ENCODE results near the gene TIMM44.
"Not testable (repeated sequence)": the region's sequence is repeated elsewhere in the genome, so short reads cannot be mapped to it uniquely, and the experiment has no call there.

Gene TIMM44

DNA sequence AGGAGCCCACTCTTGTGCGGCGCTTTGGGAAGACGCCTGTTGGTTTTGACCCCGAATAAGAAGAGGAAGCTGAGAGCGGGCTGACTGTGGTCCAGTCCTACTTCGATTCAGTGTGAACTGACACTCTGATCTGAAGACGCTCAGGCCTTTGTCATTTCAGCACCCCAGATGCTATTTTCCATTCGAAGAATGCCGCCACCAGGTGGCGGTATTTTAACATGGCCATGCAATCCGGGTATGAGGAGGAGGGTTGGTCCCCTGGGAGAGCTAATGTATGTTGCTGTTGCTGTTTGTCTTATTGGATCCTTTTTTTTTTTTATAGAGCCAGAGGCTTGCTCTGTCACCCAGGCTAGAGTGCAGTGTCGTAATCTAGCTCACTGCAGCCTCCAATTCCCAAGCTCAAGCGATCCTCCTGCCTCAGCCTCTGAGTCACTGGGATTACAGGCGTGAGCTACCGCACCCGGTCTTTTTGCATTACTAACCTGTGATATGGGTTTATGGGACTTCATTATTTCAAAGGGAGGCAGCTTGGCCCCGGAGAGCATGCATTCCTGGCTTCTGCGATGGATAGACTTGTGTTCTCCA lies 803 bp upstream of the TIMM44 start:
- DNase-seq (ENCODE audit: low read depth) = peak; percentile 67

GRCh38 chr19:7942981-7943443 lies 454 bp downstream of the TIMM44 start:
- DNase-seq (ENCODE audit: low read depth) = no peak

GRCh38 chr19:7941895-7942596 lies 1.4 kb downstream of the TIMM44 start:
- no peak for DNase-seq (ENCODE audit: low read depth)

GRCh38 chr19:7940841-7941240 lies 2.6 kb downstream of the TIMM44 start:
- DNase-seq (ENCODE audit: low read depth) = no peak

DNA sequence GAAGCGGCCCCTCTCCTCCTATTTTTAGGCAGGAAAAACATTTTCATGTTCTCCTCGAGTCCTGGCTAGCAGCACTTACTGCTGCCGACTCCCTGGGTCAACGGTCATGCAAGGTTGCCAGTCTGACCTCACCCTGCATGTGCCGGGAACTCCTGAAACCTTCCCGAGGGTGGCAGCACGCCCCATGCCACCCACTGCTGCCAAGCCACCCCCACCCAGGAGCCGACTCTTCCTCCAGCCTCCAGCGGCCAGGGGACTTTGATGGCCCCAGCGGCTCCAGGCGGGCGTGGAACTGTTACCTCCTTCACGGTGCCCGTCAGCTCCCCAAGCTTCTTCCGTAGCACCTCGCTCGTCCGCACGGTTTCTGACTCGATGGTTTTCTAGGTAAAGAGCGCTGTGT lies 8.7 kb downstream of the TIMM44 start:
- no peak for DNase-seq (ENCODE audit: low read depth)

DNA sequence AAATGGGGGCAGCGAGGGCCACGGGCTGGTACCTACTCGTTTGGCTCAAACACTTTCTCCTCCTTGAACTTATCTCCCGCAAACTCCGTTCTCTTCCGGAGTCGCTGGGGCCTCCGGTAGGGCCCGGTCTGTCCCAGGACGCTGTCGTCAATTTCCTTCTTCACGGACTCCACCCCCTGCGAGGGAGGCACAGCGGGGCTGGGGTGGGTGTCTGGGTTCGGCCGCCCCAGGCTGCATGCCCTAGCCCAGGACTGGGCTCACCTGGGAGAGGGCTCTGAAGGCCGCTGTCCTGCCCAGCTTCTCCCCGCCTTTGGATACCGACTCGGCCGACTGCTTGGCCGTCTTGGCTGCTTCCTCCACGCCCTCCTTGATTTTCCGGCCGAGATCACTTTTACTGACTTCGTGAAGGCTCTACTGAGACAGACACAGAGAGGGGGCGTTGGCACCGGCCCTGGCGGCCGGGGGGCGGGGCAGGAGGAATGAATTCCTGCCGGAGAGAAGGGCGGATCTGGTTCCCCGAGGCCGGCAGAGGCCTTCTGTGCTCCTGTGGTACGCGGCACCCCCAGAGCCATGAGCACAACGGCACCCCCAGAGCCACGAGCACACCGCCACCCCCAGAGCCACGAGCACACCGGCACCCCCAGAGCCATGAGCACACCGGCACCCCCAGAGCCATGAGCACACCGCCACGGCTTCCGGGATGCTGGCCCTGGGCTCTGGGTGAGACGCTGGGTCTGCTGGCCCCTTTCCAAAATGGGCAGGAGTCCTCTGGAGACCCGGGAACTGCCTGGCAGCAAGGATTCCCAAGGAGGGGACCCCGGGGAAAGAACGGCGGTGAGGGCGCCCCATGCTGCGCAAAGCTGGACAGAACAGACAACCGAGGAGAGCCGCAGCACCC lies 9.4 kb downstream of the TIMM44 start:
- DNase-seq (ENCODE audit: low read depth) = no peak

DNA sequence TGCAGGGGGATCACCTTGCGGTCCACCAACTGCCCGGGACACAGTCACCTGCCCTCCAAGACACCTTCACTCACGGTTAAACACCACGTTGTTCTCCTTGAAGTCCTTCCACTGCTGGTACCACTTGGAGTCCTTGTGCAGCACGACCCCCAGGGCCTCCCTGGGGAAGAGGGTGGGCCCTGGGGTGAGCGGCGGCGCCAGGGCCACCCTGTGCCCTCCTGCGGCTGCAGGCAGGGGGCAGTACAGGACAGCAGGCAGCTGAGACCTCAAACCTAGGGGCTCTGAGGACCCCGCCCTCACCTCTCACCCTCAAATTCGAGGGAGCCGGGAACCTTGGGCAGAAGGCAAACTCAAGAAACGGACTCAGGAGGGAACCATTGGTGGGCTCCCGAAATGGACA lies 10.1 kb downstream of the TIMM44 start:
- no peak for DNase-seq (ENCODE audit: low read depth)

DNA sequence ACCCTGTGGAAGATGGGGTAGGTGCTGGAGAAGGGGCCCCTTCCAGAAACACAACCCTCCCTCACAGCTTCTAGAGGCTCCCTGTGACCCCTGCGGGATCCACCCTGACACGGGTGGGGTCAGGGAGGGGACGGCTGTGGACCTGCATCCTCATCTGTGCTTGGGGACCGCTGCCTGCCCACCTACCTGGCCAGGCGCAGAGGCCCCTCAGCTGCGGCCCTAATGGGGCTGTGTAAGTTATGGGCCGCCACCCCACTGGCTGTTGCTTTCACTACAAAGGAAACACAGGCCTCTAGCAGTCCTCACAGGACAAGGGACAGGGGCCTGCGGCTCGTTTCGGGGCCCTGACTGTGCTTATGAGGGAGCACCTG lies 10.6 kb downstream of the TIMM44 start:
- no peak for DNase-seq (ENCODE audit: low read depth)

- DNase-seq (ENCODE audit: low read depth) = no peak
Observed at GRCh38 chr19:7932276-7932929, 11.1 kb downstream of the TIMM44 start.

DNA sequence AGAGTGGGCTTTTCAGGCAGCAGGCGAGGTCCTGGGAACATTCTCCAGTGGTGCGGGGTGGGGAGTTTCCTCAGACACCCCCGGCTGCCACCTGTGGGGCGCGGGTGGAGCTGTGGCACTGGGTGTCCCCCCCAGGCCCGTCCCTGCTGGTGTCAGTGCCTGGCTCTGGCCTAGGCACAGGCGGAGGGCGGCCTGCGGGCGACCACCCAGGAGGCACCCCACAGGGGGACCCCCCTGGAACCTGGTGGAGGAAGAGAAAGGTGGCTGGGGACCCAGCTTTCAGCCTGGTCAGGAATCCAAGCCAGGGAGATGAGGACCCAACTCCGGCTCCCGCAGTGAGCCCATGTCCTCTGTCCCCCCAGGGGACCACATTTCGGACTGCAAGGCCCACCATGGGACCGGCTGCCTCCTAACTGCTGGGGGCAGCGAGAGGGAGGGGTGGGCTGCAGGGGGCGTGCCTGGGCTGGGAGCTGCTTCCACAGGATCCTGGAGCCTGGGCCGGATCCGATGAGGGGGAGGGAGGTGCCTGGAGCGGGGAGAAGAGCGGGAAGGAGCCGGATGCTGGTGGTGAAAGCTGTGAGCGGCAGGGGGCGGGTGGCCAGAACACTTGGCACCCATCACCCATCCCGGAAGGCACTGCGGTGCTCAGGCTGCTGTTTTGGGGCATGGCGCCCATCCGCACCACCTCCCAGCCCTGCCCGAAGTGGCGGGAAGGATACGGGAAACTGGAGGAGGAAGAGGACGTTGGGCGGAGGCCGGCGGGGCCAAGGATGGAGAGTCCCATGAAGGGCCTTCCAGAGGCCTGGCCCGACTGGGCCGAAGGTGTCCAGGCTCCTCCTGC lies 12.0 kb downstream of the TIMM44 start:
- DNase-seq (ENCODE audit: low read depth) = no peak

GRCh38 chr19:7930765-7931164 lies 12.7 kb downstream of the TIMM44 start:
- no peak for DNase-seq (ENCODE audit: low read depth)

GRCh38 chr19:7930030-7930429 lies 13.4 kb downstream of the TIMM44 start:
- not testable (repeated sequence) for DNase-seq (ENCODE audit: low read depth)

DNA sequence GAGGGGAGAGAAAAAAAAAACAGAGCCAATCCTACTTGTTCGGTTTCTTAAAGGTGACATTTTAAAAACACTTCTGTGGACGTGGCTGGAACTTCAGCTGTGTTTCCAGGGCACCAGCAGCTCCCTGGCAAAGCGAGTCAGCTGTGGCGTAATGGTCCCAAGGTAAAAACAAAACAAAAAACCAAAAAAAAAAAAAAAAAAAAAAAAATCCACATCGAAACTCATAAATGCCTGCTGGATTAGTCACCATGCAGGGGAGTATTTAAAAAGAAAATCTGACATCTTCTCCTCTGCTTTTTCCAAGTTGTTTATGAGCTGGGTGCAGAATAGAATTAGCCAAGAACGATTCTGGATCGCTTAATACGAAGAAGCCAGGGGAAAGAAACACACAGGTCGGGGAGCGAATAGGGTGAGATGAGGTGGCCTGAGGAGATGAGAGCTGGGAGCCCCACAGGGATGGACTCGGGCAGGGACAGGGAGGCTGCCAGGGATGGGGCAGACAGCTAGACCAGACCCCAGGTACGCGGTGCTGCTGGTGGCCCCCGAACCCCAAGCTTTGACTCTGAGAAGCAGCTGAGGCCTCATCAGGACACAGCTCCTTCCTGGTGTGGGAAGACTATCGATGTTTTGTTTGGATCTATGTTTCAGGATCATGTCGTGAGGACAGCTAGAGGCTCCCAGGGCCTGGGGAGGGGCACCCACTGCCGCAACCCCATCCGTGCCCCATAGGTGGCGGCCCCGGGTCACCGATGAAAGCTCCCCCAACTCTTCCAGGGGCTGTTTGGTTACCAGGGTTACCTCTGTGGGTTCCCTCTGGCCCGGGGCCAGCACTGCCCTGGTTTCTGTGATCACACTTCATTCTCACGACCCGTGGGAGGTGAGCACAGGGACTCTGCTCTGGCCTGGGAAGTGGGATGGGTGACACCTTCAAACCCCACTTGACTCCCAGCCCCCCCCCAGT lies 14.4 kb downstream of the TIMM44 start:
- peak; percentile 40 for DNase-seq (ENCODE audit: low read depth)

DNA sequence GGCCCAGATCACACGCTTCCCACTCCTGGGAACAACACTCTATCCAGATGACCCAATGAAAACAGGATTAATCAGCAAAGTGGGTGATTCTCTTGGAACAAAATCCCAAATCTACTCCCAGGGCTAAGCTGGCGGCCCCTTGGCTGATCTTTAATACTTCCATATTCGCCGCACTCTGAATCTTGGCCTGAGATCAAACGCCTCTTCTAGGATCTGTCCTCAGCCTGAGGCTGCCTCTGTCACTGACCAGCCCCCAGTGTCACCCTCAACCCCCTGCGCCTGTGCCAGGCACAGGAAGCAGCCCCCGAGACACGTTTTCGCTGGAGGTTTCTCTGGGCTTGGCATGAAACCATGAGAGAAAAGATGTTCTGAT lies 15.1 kb downstream of the TIMM44 start:
- DNase-seq (ENCODE audit: low read depth) = no peak

DNA sequence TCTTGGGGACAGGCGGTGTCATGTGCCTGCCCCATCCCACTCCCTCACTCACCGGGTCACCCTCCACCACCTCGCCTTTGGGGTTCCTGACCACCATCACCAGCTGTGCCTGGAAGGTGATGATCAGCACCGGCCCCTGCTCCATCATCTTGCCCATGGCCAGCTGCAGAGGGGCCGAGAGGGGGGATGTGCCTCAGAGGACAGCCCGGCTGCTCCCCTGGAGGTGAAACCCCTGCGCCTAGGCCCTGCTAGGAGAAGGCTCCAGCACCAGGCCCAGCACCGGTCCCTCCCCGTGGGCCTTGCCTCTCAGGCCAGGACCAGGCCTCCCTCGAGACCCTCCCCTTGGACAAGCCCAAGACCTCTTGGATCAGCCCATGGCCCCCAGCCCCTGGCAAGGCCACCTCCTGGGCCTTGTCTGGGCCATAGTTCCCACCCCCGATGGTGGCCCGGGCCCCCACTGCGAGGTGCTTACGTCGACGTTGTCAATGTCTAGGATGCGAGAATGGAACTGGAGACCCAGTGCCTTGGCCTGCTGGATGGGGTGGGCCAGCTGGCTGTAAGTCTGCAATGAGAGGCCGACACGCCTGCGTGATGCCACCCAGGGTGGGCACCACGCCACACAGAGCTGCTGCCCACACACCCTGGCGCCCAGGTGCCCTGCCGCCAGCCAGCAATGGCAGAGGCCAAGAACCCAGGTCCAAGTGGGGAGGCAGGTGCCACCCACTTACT lies 15.7 kb downstream of the TIMM44 start:
- DNase-seq (ENCODE audit: low read depth) = no peak

DNA sequence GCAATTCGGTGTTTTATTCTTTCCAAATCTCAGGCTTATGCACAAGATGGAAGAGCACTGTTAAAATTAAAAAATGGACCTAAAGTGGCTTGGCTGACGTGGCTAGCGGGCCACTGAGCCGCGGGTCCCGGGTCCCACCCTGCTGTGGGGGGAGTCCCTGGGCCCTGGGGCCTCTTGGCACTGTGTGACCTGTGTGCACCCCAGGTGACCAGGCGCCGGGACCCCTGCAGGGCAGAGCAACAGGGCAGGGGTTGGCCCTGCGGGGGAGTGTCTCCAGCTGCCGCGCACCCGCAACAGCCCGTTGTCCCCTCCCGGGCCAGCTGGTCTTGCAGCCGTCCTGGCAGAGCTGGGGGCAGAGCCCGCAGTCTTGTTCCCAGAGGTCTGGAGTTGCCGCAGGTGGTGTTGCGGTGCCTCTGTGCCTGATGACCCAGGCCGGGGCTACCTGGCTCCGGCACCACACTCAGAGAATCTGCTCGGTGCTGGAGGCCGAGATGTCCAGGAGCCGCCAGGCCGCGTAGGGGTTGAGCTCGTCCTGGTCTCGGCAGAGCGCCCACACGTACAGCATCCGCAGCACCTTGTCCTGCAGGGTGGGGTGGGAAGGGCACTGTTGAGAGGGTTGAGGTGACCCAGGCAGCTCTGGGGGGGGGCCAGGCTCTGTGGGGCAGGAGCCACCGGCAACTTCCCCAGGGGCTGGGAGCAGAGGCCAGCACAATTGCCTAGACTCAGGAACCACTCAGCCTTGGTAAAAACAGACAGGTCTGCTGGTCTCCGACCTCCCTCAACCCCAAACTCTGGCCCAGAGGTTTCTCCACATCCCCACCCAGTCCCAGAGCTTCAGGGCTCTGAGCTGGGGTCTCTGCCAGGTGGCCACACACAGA lies 16.5 kb downstream of the TIMM44 start:
- no peak for DNase-seq (ENCODE audit: low read depth)

GRCh38 chr19:7926021-7926726 lies 17.3 kb downstream of the TIMM44 start, which contains the start of gene CTXN1:
CTXN1 (minus strand) TSS chr19:7926135; CDS start chr19:7925538, 597 bp downstream.
- no peak for DNase-seq (ENCODE audit: low read depth)

All from non-pigmented ciliary epithelial cell (primary cell).